Inflammatory macrophage treated with lipopolysaccharide for 1 hour (primary cell): ENCODE measurements around the gene SRGAP2B.
"Not testable (repeated sequence)": the region's sequence is repeated elsewhere in the genome, so short reads cannot be mapped to it uniquely, and the experiment has no call there.

Source experiments
- DNase-seq, 2 donors: peaks; one replicate each; pipeline ENCODE4 v3.0.0-alpha.2; 2020 to 2022

SRGAP2B gene

DNA sequence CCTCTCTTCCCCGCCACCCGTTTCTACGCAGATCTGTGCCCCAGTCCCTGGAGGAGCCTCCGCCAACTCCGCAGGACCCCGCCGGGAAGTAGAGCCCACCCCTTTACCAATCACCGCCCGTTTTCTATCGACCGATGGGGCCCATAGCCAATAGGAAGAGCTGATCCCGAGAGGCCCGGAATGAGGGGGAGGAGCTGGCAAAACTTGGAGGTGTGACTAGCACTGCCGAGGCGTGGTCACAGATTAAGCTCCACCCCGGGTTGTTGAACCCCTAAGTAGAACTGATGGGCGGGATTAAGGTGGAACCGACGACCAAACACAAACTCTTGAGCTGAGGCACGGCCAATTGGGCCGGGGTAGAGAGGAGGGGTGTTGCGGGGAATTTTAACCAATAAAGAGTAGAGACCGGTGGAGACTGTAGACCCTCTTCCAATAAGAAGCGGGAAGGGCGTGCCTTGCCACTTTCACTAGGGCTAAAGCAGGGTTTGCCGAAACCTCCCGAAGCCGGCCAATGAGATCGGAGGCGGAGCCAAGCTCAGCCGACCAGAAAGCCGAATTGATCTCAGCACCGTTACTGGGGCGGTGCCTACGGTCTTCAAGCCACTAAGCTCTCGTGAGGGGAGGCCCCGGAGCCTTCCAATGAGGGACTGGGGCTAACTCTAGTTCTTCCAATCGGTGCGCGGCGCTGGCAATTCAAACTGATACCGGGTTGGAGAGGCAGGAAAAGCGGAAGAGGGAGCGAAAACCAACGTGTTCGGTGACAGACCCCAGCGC, at the start of gene SRGAP2B, which contains the start of gene FAM72D:
Gene SRGAP2B (minus strand): TSS at position 45 of the 774 bp plus-strand sequence. CDS start 2,427 bp downstream, outside the sequence.
Gene FAM72D (plus strand): TSS at position 691 of the 774 bp plus-strand sequence. CDS start 874 bp downstream, outside the sequence.
- DNase-seq, result not testable (repeated sequence)

DNA sequence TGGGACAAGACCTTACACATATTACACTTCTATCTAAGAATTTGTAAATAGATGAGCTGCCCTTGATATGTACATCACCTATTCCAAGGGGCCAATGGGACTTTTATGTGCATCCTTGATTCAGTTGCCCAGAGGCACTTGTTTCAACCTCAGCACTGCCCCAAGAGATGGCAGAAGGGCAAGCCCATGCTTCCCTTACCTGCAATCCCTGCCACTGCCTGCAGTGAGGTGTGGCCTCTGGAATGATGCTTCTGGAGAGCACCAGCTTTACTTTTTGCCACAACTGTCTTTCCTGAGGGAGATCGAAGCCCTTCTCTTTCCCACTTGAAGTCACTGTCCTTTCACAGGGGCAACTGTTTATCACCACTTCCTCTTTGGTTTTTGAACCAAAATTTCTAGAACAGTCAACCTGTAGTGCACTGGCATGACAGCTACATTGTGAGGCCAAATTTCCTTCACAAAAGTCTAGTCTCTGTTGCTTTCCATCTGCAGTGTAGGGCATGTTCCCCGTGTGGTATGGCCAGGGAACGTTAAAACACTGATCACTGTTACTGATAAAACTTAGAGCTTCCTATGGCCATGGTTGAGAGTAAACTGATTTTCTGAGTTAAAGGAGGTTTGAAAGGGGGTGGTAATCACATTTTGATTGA, 49.3 kb upstream of the SRGAP2B start:
- not testable (repeated sequence) for DNase-seq

DNA sequence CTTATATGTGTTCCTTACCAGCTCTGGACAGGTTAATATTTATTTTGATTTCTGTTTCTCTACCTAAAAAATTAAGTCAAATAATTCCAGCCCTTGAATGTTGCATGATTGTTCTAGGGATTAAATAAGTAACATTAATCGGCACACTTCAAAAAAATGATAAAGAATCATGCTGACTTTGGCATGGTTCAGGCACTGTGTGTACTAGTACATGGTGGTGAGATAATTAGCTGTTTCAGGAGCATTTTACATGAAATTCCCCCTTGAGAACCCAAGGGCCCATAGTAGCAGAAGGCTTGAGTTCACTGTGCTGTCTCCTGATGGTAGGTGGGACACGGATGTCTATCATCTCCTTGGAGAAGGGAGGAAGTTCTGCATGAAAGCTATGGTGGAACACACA, 45.4 kb upstream of the SRGAP2B start:
- DNase-seq, result not testable (repeated sequence)

DNA sequence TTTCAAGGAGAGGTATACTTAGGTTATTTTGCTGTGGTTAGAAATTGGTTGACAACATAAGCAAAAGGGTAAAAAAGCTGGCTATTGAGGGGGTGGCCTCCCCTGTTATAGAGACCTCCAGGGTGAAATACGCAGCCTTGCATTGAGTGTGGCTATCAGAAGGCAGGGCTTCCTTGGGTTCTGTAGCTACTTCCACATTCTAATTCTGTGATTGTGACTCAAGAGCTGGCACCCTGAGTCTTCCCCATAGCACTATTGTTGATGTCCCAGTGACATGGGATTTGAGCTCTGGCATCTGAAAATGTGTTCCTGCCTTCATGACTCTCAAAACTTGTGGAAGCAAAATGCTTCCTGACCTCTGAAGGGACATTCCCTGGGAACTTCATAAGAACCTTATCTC, 39.3 kb upstream of the SRGAP2B start:
- not testable (repeated sequence) for DNase-seq

DNA sequence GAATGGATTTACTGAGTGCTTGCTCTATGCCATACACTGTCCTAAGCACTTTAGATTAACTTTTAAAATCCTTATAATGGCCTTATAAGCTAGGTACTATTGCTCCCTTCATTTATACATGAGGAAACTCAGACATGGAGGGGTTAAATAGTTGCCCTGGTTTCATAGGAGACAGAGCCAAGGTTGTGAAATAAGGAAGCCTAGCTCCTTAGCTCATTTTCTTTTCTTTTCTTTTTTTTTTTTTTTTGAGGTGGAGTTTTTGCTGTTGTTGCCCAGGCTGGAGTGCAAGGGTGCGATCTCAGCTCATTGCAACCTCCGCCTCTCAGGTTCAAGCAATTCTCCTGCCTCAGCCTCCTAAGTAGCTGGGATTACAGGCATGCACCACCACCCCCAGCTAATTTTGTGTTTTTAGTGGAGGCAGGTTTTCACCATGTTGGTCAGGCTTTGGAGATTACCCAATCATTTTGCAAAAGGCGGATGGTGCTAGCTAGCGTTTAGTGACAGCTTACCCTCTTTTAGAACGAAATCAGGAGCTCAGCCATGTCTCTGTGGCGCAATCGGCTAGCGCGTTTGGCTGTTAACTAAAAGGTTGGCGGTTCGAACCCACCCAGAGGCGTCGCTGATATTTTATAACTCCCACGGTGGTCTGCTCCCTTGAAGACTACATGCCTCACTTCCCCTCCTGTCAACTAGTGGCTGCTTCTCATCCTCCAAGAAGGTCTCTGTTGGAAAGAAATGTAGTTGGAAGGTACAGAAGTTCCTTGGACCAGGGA, 33.8 kb upstream of the SRGAP2B start:
- peak in 1 of 2 donors; percentile 32 for DNase-seq

DNA sequence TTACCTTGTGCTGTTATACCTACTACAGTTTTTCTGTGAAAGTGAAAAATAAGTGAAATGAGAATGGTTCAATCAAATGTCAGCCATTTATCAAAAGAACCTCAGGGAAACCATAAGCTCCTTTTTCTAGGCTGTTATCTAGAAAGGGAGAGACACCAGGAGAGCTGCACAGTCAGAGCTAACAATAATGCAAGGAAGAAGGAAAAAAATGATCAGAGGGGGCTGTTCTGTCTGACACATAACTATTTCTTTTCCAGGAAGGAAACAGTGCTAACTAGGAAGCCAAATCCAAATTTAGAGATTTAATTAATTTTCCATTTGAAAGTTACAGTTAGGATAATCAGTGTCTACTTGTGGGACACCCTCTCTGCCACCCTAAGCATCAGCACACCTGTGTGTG, 32.0 kb upstream of the SRGAP2B start:
- DNase-seq, result not testable (repeated sequence)

DNA sequence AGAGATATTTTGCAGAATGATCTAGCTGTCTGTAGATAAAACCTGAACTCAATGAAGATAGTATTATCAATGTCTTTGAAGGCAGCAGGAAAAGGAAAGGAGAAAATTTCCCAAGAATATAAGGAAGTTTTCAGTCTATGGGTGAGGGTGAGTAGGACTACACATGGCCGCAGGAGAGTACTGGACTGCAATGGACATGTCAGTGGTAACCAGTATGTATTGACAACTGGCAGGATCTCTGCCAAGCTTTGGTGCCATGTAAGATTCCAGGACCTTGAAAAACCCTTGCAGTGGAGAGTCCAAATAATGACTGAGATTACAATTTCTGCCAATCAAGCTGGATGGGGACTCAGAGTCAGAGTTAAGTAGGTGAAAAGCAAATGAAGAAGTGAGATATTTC, 30.0 kb upstream of the SRGAP2B start:
- not testable (repeated sequence) for DNase-seq

DNA sequence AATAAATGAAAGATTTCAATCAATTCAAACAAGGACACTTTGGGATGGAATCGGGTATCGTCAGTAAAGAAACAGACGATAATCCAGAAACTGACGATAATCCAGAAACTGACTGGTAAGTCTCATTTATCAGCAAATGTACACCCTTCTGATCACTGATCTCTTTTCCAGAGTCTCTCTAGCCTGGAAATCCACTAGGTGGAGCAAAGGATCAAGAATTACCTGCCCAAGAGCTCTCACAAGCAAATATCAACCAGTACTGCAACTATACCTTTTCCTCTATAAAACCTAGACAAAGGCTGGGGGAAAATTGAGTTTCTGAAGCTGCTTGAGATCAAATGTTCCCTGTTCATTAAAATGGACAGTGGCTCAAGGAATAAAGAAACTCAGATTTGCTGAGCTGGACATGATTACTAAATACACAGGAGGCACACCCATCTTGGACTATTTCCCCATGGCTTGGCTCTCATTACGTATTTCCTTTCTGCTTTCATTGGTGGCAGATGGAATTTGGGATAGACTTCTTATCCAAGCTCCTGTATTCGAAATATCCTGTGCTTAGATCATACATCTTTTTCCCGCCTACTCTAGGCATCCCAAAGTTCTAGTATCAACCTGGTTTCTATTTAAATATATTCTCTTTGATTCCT, 29.0 kb upstream of the SRGAP2B start:
- not testable (repeated sequence) for DNase-seq

DNA sequence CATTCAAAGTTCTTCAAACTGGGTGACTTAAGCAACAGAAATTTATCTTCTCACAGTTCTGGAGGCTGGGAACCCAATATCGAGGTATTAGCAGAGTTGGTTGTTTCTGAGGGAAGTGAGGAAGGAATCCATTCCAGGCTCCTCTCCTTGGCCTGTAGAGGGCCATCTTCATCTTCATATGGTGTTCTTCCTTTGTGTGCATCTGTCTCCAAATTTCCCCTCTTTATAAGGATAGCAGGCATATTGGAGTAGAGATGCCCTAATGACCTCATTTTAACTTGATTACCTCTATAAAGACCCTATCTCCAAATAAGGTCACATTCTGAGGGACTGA, 27.9 kb upstream of the SRGAP2B start:
- DNase-seq, result not testable (repeated sequence)

DNA sequence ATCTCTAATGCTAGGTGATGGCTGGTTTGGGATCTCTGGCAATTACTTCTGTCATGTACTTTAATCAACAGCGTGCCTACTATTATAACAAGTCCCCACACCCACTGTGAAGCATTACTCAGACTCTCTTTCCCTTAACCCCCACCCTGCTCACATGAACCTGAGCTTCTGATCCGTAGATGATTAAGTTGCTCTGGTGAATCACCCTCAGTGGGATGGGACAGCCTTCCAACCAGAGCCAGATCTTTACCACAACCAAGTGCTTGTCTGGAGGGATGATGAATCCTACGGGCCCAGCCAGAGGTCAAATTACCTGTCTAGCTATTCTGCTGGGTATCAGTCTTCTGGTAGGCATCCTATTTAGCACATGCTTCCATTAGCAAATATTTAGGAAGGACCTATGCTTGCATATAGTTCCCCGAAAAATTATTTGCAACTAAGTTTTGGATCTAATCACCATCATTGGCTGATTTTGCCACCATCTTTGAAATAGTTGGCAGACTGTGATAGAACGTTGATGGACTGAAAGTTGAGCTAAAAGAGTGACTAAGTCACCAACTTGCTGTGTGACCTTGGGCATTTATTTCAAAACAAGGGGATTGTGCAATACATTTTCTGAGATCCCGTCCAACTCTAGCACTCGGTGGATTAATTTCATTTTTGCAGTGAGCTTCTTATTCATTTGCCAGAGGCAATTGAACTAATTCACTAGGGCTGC, 27.4 kb upstream of the SRGAP2B start:
- DNase-seq, result not testable (repeated sequence)

DNA sequence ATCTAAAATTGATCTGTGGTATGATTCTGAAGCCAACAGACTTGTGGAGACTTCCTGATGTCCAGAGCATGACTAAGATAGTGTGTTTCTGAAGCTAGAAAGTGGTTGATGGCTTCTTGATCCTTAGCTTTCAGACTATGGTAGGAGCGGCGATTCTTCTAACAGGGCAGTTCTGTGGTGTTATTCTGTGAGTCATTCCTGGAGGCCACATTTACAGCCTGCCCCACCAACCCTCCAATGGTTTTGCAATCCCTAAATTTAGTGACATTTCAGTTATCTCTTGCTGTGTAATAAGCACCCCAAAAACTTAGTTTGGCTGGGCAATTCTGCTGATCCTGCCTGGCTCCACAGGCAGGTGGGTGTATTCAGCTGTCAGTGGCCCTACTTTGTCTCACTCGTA, 24.7 kb upstream of the SRGAP2B start:
- not testable (repeated sequence) for DNase-seq

DNA sequence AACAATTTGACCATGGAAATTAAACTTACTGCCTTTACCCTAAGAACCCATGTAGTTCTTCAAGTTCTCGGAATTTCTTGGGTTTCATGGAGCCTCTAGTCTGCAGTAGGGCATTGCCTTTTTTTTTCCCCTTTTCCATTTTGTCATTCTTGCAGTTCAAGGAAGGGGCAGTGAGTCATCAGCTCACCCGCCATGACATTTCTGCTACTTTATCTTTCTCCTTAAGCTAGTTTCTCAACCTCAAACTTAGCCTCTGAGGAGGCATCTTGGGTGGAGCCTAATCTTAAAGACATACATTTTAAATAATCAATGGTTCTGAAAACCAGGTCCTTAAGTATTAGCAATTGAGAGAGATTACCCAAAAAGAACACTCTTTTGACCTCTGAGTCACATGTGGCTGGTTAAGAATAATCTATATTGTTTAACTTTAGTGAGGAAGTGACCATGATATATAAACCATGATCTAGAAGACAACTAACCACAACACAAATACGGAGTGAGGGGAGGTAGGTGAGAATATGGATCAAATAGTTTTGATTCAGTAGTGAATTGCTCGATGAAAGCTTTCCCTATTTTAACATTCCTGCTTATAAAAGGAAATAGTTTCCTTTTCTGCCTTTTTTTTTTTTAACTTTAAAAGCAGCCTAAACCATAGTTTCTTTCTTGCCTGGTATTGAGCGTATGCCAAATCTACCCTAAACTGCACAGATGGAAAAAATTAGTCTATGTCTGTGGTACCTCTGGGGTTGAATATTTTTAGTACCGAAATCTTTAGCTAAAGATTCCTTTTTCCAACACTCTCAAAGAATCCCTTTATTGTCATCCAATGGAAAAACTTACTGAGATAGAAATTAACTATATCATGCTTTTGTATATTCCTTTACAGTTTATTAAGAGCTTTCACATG, 20.7 kb upstream of the SRGAP2B start:
- DNase-seq, result not testable (repeated sequence)

DNA sequence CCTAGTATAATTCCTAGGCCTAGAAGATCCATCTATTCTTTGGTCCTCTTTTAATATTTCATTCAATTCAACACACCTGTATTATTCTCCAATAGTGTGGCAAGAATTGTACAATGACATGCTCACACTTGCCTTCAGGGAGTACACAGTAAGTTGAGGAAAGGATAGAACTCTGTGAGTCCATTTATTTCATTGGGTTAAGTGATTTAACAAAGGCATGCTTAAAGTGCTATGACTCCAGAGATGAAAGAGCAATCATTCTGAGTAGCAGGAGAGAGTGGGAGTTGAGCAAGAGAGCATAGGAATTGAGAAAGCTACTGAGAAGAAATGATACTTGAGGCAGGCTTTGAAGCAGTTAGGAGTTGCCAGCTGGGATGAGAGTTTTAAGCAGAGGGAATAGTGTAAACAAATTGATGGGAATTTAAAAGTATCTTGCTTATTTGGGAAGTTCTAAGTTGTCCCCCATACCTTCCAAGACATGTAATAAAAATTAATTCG, 19.5 kb upstream of the SRGAP2B start:
- DNase-seq, result not testable (repeated sequence)

DNA sequence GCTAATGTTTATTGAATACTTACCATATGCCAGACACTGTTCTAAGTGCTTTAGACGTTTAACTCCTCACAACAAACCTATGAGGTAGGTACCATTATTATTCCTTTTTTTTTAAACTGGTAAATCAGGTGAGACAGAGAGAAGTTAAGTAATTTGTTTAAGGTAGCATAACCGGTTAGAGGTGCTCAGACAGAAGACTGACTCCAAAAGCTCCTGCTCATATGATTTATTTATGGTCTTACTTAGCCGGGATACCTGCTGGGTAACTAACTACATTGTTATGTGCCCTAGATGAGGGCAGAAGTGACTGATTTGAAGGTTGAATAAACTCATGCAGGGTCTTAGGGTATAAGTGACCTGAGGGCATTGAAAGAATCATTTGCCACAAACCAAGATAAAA, 17.6 kb upstream of the SRGAP2B start:
- DNase-seq, result not testable (repeated sequence)

DNA sequence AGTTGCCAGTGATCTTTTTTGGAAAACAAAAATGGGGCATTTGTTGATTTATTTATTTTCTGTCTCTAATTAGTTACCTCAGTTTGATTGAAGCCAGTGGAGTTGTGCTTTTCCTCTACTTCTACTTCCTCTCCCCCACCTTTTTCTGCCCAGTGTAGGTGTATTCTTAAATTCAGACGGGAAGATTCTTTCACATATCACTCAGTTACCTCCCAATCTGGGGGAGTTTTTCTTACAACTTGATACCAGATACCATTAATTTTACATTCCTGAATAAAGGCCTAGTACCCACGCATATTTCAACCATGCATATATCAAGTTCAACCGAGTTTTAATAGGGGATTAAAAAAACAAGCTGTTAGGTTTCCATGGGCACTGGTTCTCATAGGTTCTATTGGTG, 16.5 kb upstream of the SRGAP2B start:
- not testable (repeated sequence) for DNase-seq

DNA sequence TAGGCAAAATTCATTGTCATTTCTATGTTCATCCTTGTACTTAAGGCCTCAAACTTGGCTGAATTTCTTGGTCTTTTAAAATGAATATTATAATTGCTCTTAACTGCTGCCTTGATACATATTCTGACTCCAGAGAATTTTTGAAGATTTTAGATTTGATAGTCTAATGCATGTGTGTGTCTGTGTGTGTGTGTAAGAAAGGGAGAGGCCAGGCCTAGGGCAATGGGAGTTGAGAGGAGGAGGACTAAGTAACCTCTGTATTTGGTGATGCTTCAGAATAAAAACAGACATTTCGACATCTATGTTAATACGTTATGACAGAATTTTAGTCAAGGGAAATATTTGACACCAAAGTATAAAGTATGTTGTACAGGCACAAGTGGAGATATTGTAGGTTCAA, 8.2 kb upstream of the SRGAP2B start:
- DNase-seq, result not testable (repeated sequence)

DNA sequence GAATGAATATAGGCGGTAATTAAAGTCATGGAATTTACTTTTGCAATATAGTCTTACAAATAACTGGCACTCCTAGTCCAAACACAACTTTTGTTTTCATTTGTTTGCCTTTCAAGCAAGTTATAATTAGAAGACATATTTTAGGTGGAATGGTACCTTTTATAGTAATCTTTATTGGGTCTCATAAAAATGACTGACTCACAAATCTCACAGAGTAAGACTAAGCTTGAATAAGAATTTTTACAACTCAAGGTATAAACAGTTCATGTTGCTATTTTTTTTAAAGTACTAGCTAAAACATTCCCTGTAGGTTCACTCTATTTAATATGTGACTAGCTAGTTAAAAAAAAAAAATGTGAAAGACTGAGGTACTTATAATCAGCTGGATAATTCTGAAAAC, 6.6 kb upstream of the SRGAP2B start:
- DNase-seq, result not testable (repeated sequence)

DNA sequence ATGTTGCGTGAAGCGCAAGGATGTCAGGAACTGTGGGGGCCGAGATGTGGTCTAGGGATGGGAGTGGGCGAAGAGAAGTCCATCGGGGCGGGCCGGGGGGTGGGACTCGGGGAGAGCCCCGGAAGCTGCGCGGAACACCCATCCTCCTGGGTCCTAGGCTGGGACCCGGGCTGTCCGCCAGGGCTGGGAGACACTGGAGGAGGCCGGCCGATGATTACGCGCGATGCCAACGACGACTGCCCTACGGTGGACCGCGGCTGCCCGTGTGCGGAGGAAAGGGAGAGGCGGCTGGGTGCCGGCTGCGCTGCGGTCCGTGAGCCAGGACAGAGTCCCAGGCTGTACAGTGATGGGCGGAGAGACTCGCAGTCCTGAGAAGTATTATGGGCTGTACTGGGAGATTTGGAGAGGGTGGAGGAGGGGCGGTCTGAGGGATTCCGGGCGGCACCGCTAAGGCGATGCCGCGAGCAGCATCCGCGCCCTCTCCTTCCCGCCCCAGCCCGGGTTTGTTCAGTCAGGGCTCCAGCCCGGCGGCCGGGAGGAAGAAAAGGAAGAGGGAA, 395 bp downstream of the SRGAP2B start:
- not testable (repeated sequence) for DNase-seq

DNA sequence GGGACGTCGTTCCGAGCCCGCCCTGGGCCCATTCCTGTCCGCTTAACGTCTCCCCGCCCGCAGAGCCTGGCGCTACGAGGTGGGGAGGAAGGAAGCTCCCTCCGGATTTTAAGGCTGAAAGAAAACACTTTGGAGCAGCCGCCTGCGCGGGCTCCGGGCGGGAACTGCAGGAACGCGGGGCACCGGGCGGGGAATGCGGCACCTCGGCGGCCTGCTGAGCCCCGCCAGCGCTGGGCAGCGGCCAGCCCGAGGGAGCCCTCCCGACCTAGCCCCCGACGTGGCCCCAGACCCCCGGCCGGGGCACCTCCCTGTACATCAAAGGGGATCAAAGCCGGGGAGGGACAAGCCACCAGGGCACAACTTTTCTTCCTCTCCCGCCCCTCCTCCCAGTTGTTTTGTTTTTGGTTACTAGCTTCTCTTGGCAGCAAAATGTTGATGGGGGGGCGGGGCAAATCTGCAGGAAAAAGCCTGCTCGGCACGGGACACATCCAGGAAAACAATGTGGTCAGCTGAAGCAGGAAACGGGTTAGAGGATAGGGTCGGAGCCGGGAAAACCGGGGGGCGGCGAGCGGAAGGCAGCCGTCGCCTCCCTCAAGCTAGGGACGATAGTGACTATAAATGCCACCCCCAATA, 1.5 kb downstream of the SRGAP2B start:
- peak in 1 of 2 donors; percentile 0 for DNase-seq
